NK-92 (cell line): ENCODE data around the gene CLCN2.

Source experiments
- DNase-seq: peaks from one replicate; lab custom pipeline; 2025; ENCODE audit not compliant: unreplicated experiment; lab: John Stamatoyannopoulos, UW

The CLCN2 gene

GRCh38 chr3:184332370-184333090 is 28.9 kb downstream of the CLCN2 start:
- DNase-seq: no peak

DNA sequence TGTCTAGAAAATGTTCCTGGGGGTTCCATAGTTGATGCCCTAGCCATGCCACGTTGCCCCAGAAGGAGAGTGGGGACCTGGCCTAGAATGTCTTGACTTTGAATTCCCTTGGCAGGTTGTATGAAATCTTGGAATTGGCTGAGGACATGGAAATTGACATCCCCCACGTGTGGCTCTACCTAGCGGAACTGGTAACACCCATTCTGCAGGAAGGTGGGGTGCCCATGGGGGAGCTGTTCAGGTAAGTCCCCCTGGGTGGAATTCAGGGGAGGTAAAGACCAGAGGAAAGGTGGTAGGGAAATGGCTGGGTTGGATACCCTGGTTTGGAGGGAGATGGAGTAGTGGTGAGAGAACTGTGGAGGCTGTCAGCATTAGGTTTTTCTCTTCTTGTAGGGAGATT is 32.9 kb downstream of the CLCN2 start:
- no peak for DNase-seq

- no peak for DNase-seq
Measured at GRCh38 chr3:184327171-184327570, 34.2 kb downstream of the CLCN2 start.

- DNase-seq: no peak
Measured at GRCh38 chr3:184325715-184326369, 35.6 kb downstream of the CLCN2 start.

DNA sequence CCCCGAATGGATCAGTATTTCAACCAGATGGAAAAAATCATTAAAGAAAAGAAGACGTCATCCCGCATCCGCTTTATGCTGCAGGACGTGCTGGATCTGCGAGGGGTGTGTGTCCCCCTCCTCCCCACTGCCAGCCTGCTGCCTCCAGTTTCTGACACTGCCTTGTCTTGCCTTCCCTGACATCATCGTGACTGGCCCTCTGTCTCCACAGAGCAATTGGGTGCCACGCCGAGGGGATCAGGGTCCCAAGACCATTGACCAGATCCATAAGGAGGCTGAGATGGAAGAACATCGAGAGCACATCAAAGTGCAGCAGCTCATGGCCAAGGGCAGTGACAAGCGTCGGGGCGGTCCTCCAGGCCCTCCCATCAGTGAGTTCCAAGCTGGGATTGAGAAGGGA is 36.1 kb downstream of the CLCN2 start:
- no peak for DNase-seq

GRCh38 chr3:184323696-184324095 is 37.7 kb downstream of the CLCN2 start:
- no peak for DNase-seq

- no peak for DNase-seq
Measured at GRCh38 chr3:184322731-184323487, 38.5 kb downstream of the CLCN2 start.

GRCh38 chr3:184321666-184322065 is 39.7 kb downstream of the CLCN2 start:
- no peak for DNase-seq

- DNase-seq: no peak
Measured at GRCh38 chr3:184320104-184320445, 41.3 kb downstream of the CLCN2 start.

GRCh38 chr3:184317201-184317600 is 44.2 kb downstream of the CLCN2 start:
- DNase-seq: no peak

- DNase-seq: no peak
Measured at GRCh38 chr3:184316792-184317191, 44.6 kb downstream of the CLCN2 start.

DNA sequence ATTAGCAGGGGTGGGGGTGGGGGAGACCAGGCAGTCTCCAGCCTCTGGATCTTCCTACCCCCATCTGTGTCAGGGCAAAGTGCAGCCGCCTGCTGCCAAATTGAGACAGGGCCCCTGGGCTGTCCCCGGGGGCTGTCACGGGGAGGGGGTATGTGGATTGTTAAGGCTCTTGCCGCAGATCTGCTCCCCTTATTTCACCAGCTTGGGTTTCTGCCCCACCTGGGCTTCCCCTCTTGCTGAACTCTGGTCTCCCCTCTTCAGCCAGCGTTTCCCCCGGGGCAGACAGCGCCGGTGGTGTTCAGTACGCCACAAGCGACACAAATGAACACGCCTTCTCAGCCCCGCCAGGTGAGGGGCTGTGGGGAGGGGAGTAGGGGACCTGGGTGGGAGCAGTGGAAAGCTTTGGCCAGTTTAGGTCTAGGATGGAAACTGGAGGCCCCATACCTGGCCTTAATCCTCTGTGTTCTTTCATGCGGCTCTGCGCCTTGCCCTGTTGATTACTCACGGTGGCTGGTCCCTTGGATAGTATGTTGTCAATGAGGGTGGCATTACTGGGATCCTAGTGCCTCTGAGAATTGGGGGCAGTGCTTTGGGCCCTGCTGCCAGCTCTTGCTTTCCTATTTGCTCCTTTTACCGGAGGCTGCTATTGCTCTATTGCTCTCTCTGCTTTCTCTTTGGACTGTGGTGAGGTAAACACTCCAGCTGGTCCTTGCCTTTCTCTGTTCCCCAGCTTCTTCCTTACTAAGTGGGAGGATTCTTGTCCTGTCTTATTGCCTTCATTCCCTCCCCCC is 45.3 kb downstream of the CLCN2 start:
- DNase-seq: no peak

GRCh38 chr3:184315543-184315867 is 45.9 kb downstream of the CLCN2 start:
- no peak for DNase-seq

DNA sequence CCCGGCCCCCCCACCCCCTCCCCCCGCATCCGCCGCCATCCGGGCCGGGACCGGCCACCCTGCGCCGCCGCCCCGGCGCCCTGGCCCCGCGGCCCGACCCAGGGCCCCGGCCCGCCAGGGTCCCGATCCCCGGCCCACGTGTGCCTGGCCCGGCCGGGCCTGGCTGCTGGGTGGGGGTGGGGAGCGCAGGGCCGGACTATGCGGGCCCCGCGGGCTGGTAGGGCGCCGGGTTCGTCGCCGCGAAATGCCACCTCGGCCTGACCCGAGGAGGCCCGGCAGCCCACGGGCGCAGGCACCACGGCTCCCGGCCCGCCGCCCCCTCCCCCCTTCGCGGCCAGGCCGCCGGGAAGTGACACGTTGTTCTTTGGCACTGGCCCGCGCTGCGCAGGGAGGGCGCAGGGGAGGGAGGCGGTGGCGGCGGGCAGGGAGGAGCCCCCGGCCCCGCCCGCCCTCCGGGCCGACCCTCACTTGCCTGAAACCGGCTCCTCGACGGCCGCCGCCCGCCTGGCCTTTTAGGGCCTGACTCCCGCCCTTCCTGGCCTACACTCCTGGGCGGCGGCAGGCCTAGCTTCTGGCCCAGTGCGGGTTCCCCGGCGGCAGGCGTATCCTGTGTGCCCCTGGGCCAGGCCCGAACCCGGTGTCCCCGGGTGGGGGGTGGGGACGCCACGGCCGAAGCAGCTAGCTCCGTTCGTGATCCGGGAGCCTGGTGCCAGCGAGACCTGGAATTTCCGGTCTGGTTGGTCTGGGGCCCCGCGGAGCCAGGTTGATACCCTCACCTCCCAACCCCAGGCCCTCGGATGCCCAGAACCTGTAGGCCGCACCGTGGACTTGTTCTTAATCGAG is 46.5 kb downstream of the CLCN2 start:
- no peak for DNase-seq

DNA sequence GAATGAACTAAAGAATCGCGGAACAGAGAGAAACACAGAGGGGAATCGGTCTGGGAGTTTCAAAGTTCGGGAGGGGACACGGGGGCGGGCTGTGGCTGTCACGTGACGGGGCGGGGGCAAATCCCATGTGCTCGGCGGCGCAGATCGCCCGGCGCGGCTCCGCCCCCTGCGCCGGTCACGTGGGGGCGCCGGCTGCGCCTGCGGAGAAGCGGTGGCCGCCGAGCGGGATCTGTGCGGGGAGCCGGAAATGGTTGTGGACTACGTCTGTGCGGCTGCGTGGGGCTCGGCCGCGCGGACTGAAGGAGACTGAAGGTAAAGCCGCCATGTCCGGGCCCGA is 47.1 kb downstream of the CLCN2 start, which contains the start of gene EIF4G1:
EIF4G1 (plus strand) TSS at position 244 of the 337 bp plus-strand sequence. CDS start 1,191 bp downstream, outside the sequence.
- DNase-seq: peak; percentile 70

DNA sequence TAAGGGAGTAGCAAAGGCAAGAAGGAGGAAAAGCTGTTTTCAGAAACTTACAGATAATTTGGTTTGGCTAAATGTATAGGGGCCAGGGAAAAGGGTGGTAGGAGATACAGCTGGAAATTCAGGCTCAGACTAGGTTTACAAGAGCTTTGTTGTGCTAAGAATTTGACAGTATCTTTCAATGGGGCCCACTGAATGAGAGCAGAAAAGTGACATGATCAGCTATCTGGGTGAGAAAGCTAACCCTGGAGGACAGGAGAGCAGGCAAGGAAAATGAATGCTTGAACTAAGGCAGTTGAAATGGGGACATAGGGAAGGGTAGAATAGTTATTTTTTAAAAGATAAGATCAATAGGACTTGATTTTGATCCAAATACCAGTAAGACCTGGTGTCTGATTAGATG is 49.8 kb downstream of the CLCN2 start:
- no peak for DNase-seq

DNA sequence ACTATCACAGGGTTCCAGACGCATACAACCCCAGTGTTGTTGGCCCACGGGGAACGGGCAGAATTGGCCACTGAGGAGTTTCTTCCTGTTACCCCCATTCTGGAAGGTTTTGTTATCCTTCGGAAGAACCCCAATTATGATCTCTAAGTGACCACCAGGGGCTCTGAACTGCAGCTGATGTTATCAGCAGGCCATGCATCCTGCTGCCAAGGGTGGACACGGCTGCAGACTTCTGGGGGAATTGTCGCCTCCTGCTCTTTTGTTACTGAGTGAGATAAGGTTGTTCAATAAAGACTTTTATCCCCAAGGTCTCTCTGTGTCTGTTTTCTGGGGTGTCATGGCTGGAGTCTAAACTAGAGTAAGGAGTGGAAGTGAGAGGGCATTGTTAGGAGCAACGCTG is 52.7 kb downstream of the CLCN2 start:
- no peak for DNase-seq

DNA sequence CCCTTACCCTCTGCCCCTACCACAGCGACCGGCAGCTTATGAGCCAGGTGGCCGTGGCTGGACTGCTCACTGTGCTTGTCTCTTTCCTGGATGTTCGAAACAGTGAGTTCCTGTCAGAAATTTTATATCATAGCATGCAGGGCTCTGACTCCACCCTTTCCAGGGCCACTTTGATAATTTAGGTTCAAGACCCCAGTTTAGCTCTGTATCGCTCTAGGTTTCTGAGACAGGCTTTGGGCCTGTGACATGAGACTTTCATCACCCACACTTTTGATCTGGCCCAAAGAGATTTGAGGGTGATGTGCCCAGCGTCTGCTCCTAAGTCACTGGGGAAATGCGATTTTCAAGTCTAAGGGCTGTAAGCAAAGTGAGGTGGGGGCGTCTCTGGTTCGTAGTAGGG is 53.5 kb downstream of the CLCN2 start:
- no peak for DNase-seq

GRCh38 chr3:184306341-184306972 is 54.9 kb downstream of the CLCN2 start:
- no peak for DNase-seq

DNA sequence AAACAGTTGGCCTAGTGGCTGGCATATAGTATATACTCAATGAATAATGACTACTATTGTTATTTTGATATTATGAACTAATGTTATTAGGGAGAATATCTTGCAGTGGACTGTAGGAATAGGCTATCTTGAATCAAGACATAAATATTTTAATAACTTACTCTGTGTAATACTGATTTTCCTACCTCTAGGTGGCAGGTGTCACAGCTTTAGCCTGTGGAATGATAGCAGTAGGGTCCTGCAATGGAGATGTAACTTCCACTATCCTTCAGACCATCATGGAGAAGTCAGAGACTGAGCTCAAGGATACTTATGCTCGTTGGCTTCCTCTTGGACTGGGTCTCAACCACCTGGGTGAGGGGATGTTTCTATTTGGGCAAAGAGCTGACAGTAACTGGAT is 55.8 kb downstream of the CLCN2 start:
- DNase-seq: no peak
